Ishikawa (cell line): ENCODE measurements around the gene FZR1.

ENCODE experiments used
- CEBPB ChIP-seq: IDR thresholded peaks from 2 replicates; pipeline ENCODE4 v1.6.1; 2012
- CREB1 ChIP-seq: IDR thresholded peaks from 2 replicates; pipeline ENCODE4 v1.6.1; 2012; ENCODE audit warnings: low read depth
- EP300 ChIP-seq: IDR thresholded peaks from 2 replicates; pipeline ENCODE4 v1.6.1; 2012; ENCODE audit warnings: borderline replicate concordance
- MAX ChIP-seq: IDR thresholded peaks from 2 replicates; pipeline ENCODE4 v1.6.1; 2012
- RAD21 ChIP-seq: IDR thresholded peaks from 2 replicates; pipeline ENCODE4 v1.6.1; 2012; ENCODE audit warnings: low read depth
- REST ChIP-seq: IDR thresholded peaks from 2 replicates; pipeline ENCODE4 v1.6.1; 2012; ENCODE audit warnings: low read depth, mild to moderate bottlenecking
- TAF1 ChIP-seq: IDR thresholded peaks from 2 replicates; pipeline ENCODE4 v1.6.1; 2012; ENCODE audit warnings: low read depth, mild to moderate bottlenecking
- TCF12 ChIP-seq: IDR thresholded peaks from 2 replicates; pipeline ENCODE4 v1.6.1; 2012; ENCODE audit warnings: low read depth
- TEAD4 ChIP-seq: IDR thresholded peaks from 2 replicates; pipeline ENCODE4 v1.6.1; 2012
- YY1 ChIP-seq: IDR thresholded peaks from 2 replicates; pipeline ENCODE4 v1.6.1; 2012; ENCODE audit warnings: low read depth

GRCh38 chr19:3480383-3481091, 25.6 kb upstream of the FZR1 start, which contains the start of gene SMIM24:
- no peak for TF ChIP-seq CREB1
- TF ChIP-seq EP300, result no peak
- TF ChIP-seq RAD21, result no peak
- TF ChIP-seq YY1, result no peak
- TF ChIP-seq REST, result no peak
- TF ChIP-seq MAX, result no peak
- no peak for TF ChIP-seq TAF1
- no peak for TF ChIP-seq CEBPB
- TF ChIP-seq TEAD4, result no peak
- TF ChIP-seq TCF12, result no peak
